ENCODE measurements around the gene PDE4DIP. TPM values are rescaled to one million over a fixed set of nuclear protein-coding genes. Genes with fewer than 3 reads are reported as not detected.
"Not testable (repeated sequence)": the region's sequence is repeated elsewhere in the genome, so short reads cannot be mapped to it uniquely, and the experiment has no call there.

Gene PDE4DIP
- total RNA-seq, 4 donors from 2014 or later: 170 to 293 (median 218) TPM

- H3K27ac ChIP-seq, H3K4me1 ChIP-seq, H3K36me3 ChIP-seq, H3K27me3 ChIP-seq, ATAC-seq, H3K4me3 ChIP-seq, H3K9me3 ChIP-seq: not testable (repeated sequence)
- no CpG with 5 or more reads among the region's 6 CpGs for WGBS, 2 donors (ENCODE audit: low coverage in 1 of 2)
Measured at GRCh38 chr1:148997405-148997804, 153.2 kb downstream of the PDE4DIP start.

GRCh38 chr1:149002664-149003063, 158.4 kb downstream of the PDE4DIP start:
- not testable (repeated sequence) for ATAC-seq, H3K4me3 ChIP-seq, H3K27ac ChIP-seq, H3K27me3 ChIP-seq, H3K9me3 ChIP-seq, H3K4me1 ChIP-seq
- WGBS, 2 donors (ENCODE audit: low coverage in 1 of 2): no CpG with 5 or more reads among the region's 8 CpGs
- H3K36me3 ChIP-seq: peaks cover 0 to 11% of the 10 kb centered on the region in 2 donors

GRCh38 chr1:149008326-149008725, 164.1 kb downstream of the PDE4DIP start:
- not testable (repeated sequence) for H3K4me1 ChIP-seq, H3K27me3 ChIP-seq, H3K4me3 ChIP-seq, ATAC-seq, H3K27ac ChIP-seq, H3K9me3 ChIP-seq
- H3K36me3 ChIP-seq: peaks cover 0 to 23% of the 10 kb centered on the region in 2 donors
- WGBS, 2 donors (ENCODE audit: low coverage in 1 of 2): no CpG with 5 or more reads among the region's 4 CpGs

- not testable (repeated sequence) for H3K9me3 ChIP-seq, H3K27me3 ChIP-seq, H3K27ac ChIP-seq, H3K4me1 ChIP-seq, H3K4me3 ChIP-seq, ATAC-seq
- H3K36me3 ChIP-seq: peaks cover 0 to 21% of the 10 kb centered on the region in 2 donors
- no CpG with 5 or more reads among the region's 2 CpGs for WGBS, 2 donors (ENCODE audit: low coverage in 1 of 2)
Measured at GRCh38 chr1:149008769-149009168, 164.5 kb downstream of the PDE4DIP start.

GRCh38 chr1:149009761-149010160, 165.5 kb downstream of the PDE4DIP start:
- H3K27ac ChIP-seq, H3K4me3 ChIP-seq, H3K9me3 ChIP-seq, H3K4me1 ChIP-seq, ATAC-seq, H3K27me3 ChIP-seq: not testable (repeated sequence)
- peaks cover 0 to 18% of the 10 kb centered on the region in 2 donors for H3K36me3 ChIP-seq
- 100% methylated on average over 1 of the region's 3 CpGs; no CpG with 5 or more reads in 1 of the 2 donors for WGBS, 2 donors (ENCODE audit: low coverage in 1 of 2)

- H3K4me3 ChIP-seq, H3K4me1 ChIP-seq, H3K9me3 ChIP-seq, H3K27ac ChIP-seq, H3K27me3 ChIP-seq, ATAC-seq: not testable (repeated sequence)
- no CpG with 5 or more reads among the region's 5 CpGs for WGBS, 2 donors (ENCODE audit: low coverage in 1 of 2)
- H3K36me3 ChIP-seq: peaks cover 0 to 16% of the 10 kb centered on the region in 2 donors
Measured at GRCh38 chr1:149012599-149012998, 168.4 kb downstream of the PDE4DIP start.

- not testable (repeated sequence) for H3K9me3 ChIP-seq, H3K27ac ChIP-seq, ATAC-seq, H3K4me3 ChIP-seq, H3K4me1 ChIP-seq, H3K27me3 ChIP-seq
- peaks cover 0 to 20% of the 10 kb centered on the region in 2 donors for H3K36me3 ChIP-seq
- no CpG with 5 or more reads among the region's 4 CpGs for WGBS, 2 donors (ENCODE audit: low coverage in 1 of 2)
Measured at GRCh38 chr1:149013513-149013912, 169.3 kb downstream of the PDE4DIP start.

GRCh38 chr1:149015522-149015921, 171.3 kb downstream of the PDE4DIP start:
- not testable (repeated sequence) for H3K27me3 ChIP-seq, H3K9me3 ChIP-seq, H3K4me3 ChIP-seq, H3K4me1 ChIP-seq, ATAC-seq, H3K27ac ChIP-seq
- no CpG with 5 or more reads among the region's 3 CpGs for WGBS, 2 donors (ENCODE audit: low coverage in 1 of 2)
- peaks cover 0 to 15% of the 10 kb centered on the region in 2 donors for H3K36me3 ChIP-seq

- no CpG with 5 or more reads among the region's 2 CpGs for WGBS, 2 donors (ENCODE audit: low coverage in 1 of 2)
- not testable (repeated sequence) for H3K27me3 ChIP-seq, H3K4me3 ChIP-seq, ATAC-seq, H3K9me3 ChIP-seq, H3K4me1 ChIP-seq, H3K27ac ChIP-seq
- peaks cover 0 to 21% of the 10 kb centered on the region in 2 donors for H3K36me3 ChIP-seq
Measured at GRCh38 chr1:149016626-149017025, 172.4 kb downstream of the PDE4DIP start.

GRCh38 chr1:149018577-149018976, 174.3 kb downstream of the PDE4DIP start:
- H3K9me3 ChIP-seq, H3K27me3 ChIP-seq, H3K27ac ChIP-seq, H3K4me3 ChIP-seq, ATAC-seq, H3K4me1 ChIP-seq: not testable (repeated sequence)
- peaks cover 0 to 21% of the 10 kb centered on the region in 2 donors for H3K36me3 ChIP-seq
- WGBS, 2 donors (ENCODE audit: low coverage in 1 of 2): no CpG with 5 or more reads among the region's 3 CpGs

- ATAC-seq, H3K4me3 ChIP-seq, H3K9me3 ChIP-seq, H3K27ac ChIP-seq, H3K4me1 ChIP-seq, H3K27me3 ChIP-seq: not testable (repeated sequence)
- WGBS, 2 donors (ENCODE audit: low coverage in 1 of 2): 50% methylated on average over 1 of the region's 3 CpGs; no CpG with 5 or more reads in 1 of the 2 donors
- H3K36me3 ChIP-seq: peaks cover 0 to 20% of the 10 kb centered on the region in 2 donors
Measured at GRCh38 chr1:149024327-149024726, 180.1 kb downstream of the PDE4DIP start.

GRCh38 chr1:149033916-149034315, 189.7 kb downstream of the PDE4DIP start:
- peaks cover 0 to 15% of the 10 kb centered on the region in 2 donors for H3K36me3 ChIP-seq
- H3K27me3 ChIP-seq, H3K27ac ChIP-seq, H3K4me3 ChIP-seq, ATAC-seq, H3K4me1 ChIP-seq, H3K9me3 ChIP-seq: not testable (repeated sequence)
- WGBS, 2 donors (ENCODE audit: low coverage in 1 of 2): no CpG with 5 or more reads among the region's 3 CpGs

- H3K4me3 ChIP-seq, H3K4me1 ChIP-seq, H3K27me3 ChIP-seq, ATAC-seq, H3K36me3 ChIP-seq, H3K9me3 ChIP-seq, H3K27ac ChIP-seq: not testable (repeated sequence)
- no CpG with 5 or more reads among the region's 4 CpGs for WGBS, 2 donors (ENCODE audit: low coverage in 1 of 2)
Measured at GRCh38 chr1:149043056-149043455, 198.8 kb downstream of the PDE4DIP start.

GRCh38 chr1:149064611-149065010, 220.4 kb downstream of the PDE4DIP start:
- H3K27me3 ChIP-seq, H3K27ac ChIP-seq, H3K9me3 ChIP-seq, ATAC-seq, H3K4me1 ChIP-seq, H3K4me3 ChIP-seq: not testable (repeated sequence)
- WGBS, 2 donors (ENCODE audit: low coverage in 1 of 2): 88 to 89% methylated on average over 2 to 3 of the region's 3 CpGs
- peaks cover 0 to 25% of the 10 kb centered on the region in 2 donors for H3K36me3 ChIP-seq
